ENCODE measurements around the gene MRAS.

The MRAS gene

DNA sequence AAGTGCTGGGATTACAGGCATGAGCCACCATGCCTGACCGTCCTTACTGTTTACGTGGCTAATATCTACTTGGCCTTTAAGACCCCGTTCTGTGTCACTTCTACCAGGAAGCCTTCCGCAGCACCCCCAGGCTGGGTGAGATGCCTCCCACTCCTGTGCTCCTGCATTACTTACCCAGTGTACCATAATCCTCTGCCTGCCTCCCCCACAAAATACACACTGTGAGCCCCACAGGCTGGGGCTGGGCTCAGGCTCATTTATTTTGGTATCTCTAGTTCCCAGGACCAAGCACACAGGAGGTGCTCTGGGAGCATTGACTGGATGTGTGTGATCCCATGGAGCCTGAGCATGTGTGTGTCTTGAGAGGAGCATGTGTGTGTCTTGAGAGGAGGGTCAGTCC is 14.9 kb downstream of the MRAS start:
- TF ChIP-seq, protein P1, sequence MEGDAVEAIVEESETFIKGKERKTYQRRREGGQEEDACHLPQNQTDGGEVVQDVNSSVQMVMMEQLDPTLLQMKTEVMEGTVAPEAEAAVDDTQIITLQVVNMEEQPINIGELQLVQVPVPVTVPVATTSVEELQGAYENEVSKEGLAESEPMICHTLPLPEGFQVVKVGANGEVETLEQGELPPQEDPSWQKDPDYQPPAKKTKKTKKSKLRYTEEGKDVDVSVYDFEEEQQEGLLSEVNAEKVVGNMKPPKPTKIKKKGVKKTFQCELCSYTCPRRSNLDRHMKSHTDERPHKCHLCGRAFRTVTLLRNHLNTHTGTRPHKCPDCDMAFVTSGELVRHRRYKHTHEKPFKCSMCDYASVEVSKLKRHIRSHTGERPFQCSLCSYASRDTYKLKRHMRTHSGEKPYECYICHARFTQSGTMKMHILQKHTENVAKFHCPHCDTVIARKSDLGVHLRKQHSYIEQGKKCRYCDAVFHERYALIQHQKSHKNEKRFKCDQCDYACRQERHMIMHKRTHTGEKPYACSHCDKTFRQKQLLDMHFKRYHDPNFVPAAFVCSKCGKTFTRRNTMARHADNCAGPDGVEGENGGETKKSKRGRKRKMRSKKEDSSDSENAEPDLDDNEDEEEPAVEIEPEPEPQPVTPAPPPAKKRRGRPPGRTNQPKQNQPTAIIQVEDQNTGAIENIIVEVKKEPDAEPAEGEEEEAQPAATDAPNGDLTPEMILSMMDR (IDR thresholded peaks at IDR 0.05) = no peak
- peaks cover 6 to 9% of the 10 kb centered on the region in 2 experiments for H3K4me1 ChIP-seq (ENCODE audit: control insufficient read depth in 1 of 2, insufficient read depth in 1 of 2, low read depth in 1 of 2, low read length in 1 of 2)

DNA sequence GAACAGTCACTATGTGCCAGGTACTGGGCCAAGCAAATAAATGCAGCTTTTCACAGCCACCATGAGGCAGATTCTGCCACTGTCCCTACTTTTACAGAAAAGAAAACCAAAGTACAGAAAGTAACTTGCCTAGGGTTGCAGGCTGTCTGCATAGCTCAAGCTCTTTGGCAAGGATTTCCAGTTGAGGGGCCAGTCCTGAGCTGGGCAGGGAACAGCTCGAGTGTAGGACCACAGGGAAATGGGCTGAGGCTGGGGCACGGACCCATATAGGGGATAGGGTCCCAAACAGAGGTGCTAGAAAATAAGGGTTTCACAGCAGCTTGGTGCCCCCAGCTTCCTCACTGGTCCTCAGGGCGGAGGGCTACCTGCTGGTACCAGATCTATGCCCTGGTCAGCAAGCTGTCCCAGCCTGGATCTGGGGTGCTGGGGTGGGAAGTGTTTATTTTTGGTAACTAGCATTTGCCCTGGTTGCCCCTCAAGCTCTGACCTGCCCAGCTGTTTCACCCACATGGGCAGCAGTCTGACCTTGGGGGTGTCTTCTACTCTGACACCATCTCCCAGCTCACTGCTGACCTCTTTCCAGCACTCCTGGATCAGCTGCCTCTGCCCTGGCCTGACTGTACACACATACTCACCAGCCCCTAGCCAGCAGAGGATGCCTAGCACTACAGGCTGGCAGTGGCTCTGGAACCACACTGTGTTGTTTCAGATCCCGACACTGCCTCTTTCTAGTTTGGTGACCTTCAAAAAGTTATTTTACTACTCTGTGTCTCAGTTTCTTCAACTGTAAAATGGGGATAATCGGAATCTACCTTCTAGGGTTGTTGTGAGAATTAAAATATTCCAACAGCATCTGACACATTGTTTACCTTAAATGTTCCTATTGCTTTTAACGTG is 16.2 kb downstream of the MRAS start:
- no peaks in the 10 kb centered on the region for H3K27me3 ChIP-seq
- H3K27ac ChIP-seq = no peak overlapping the region
- TF ChIP-seq, protein P1 (IDR thresholded peaks at IDR 0.05) = no peak
- H3K4me3 ChIP-seq (ENCODE audit: low read depth in 1 of 2, low read length in 1 of 2) = no peak overlapping the region
- H3K9me3 ChIP-seq = no peaks in the 10 kb centered on the region
- no peaks in the 10 kb centered on the region for H3K36me3 ChIP-seq
- peaks cover 6 to 9% of the 10 kb centered on the region in 2 experiments for H3K4me1 ChIP-seq (ENCODE audit: control insufficient read depth in 1 of 2, insufficient read depth in 1 of 2, low read depth in 1 of 2, low read length in 1 of 2)

More for the DNA sequence above, 14.9 kb downstream of the MRAS start:
- Histone ChIP-seq H3K27me3 (no peaks in the 10 kb centered on the region), H3K4me3 (ENCODE audit: low read depth in 1 of 2, low read length in 1 of 2) (no peak overlapping the region), H3K9me3 (no peaks in the 10 kb centered on the region), H3K36me3 (no peaks in the 10 kb centered on the region), H3K27ac (no peak overlapping the region)

DNA sequence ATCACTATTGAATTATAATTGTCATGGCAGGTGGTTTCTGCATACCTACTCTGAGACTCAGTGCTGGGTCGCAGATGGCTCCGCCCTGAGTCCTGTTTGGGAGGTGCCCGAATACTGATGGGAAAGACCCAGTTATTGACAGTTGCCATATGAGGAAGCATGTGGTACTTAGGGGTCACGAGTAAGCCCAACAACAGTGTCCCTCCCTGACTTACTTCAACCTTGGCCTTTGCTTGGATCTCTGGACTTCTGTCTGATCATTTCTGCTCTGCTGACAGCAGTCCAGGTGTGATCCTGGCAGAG is 16.8 kb downstream of the MRAS start:
- Histone ChIP-seq H3K36me3 (no peaks in the 10 kb centered on the region), H3K4me3 (ENCODE audit: low read depth in 1 of 2, low read length in 1 of 2) (no peak overlapping the region), H3K4me1 (ENCODE audit: control insufficient read depth in 1 of 2, insufficient read depth in 1 of 2, low read depth in 1 of 2, low read length in 1 of 2) (peaks cover 6 to 9% of the 10 kb centered on the region in 2 experiments), H3K9me3 (no peaks in the 10 kb centered on the region), H3K27me3 (peaks cover 4% of the 10 kb centered on the region), H3K27ac (no peak overlapping the region)
- TF ChIP-seq, protein P1 (IDR thresholded peaks at IDR 0.05) = no peak

DNA sequence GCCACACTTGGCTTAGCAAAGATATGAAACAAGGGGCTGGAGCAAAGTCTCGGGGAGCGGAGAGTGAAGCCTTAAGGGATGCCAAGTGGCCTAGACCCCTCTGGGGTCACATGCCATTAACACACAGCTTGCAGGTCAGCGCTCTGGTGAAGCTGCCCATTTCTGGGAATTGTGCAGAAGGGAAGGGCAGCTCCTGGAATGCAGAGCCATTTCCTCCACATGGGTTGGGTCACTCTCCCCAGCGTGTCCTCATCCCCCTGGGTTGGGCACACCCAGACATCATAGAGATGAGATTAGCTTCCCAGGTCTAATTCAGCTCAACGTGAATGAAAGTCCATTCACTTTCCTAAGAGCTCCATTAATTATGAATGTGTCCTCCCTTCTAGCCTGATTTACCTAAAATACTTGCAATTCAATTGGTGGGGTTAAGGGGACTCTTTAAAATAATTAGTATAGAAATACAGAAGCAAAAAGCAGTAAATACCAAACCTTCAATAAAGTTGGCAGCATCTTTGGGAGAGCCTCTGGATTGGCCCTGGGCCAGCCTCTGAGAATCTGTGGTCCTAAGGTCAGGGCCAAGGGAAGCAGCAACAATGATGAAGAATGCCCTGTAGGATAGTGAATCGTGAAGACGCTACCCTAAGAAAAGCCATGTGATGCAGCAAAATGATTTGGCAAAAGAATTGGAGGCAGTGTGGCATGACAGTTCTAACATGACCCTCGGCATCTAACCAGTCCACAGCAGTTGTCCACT is 17.8 kb downstream of the MRAS start:
- H3K4me3 ChIP-seq (ENCODE audit: low read depth in 1 of 2, low read length in 1 of 2) = no peak overlapping the region
- TF ChIP-seq, protein P1 (IDR thresholded peaks at IDR 0.05) = no peak
- H3K27me3 ChIP-seq = peaks cover 4% of the 10 kb centered on the region
- H3K36me3 ChIP-seq = no peaks in the 10 kb centered on the region
- H3K4me1 ChIP-seq (ENCODE audit: control insufficient read depth in 1 of 2, insufficient read depth in 1 of 2, low read depth in 1 of 2, low read length in 1 of 2) = peaks cover 9% of the 10 kb centered on the region in 2 experiments
- no peaks in the 10 kb centered on the region for H3K9me3 ChIP-seq
- no peak overlapping the region for H3K27ac ChIP-seq

DNA sequence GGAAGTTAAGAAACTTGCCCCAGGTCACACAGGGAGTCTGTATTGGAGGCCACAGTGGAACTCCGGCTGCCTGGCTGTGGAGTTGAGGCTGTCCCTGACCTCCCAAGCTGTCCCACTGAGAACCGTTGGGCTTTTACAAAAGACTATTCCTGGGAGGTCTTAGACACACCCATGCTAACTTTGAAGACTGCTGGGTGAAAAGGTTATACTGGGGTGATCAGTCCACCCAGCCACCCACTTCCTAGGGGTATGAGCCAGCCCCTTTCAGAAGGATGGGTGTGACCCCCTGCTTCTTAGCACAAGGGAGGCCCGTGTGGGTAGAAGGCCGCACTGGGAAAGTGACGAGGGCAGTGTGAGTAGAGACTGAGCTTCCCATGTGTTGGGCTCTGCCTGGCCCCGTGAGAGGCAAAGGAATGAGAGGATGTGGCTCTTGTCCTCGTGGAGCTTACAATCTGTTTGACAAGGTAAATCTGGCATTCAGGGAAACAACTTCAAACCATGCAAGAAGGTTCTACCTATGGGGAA is 19.0 kb downstream of the MRAS start:
- Histone ChIP-seq H3K27ac (no peak overlapping the region), H3K4me3 (ENCODE audit: low read depth in 1 of 2, low read length in 1 of 2) (no peak overlapping the region), H3K4me1 (ENCODE audit: control insufficient read depth in 1 of 2, insufficient read depth in 1 of 2, low read depth in 1 of 2, low read length in 1 of 2) (peaks cover 9 to 13% of the 10 kb centered on the region in 2 experiments), H3K36me3 (no peaks in the 10 kb centered on the region), H3K27me3 (peaks cover 4% of the 10 kb centered on the region), H3K9me3 (no peaks in the 10 kb centered on the region)
- TF ChIP-seq, protein P1 (IDR thresholded peaks at IDR 0.05) = no peak
